Epithelial cell of esophagus (primary cell): Measurements from ENCODE around the gene LACC1.
A peak's percentile ranks its signal among the peaks of the same experiment; 100 is the strongest.

ENCODE experiments used
- DNase-seq: peaks from one replicate; pipeline ENCODE4 v3.0.0; 2010; ENCODE audit warnings: low read depth
- H3K4me3 ChIP-seq: 2 replicates; pipeline ENCODE4 v1.5.1; 2011; ENCODE audit warnings: mild to moderate bottlenecking, low read length, control low read depth
- TF ChIP-seq, protein P1 (sequence below): IDR thresholded peaks from 2 replicates; pipeline ENCODE4 v1.5.1; 2011; ENCODE audit warnings: low read depth, mild to moderate bottlenecking, low read length, control low read depth, inconsistent platforms; ENCODE audit not compliant: insufficient read depth; ENCODE audit errors: missing control alignments

Gene LACC1

GRCh38 chr13:43850873-43851272, 28.8 kb upstream of the LACC1 start:
- no peak for DNase-seq
- TF ChIP-seq, protein P1, sequence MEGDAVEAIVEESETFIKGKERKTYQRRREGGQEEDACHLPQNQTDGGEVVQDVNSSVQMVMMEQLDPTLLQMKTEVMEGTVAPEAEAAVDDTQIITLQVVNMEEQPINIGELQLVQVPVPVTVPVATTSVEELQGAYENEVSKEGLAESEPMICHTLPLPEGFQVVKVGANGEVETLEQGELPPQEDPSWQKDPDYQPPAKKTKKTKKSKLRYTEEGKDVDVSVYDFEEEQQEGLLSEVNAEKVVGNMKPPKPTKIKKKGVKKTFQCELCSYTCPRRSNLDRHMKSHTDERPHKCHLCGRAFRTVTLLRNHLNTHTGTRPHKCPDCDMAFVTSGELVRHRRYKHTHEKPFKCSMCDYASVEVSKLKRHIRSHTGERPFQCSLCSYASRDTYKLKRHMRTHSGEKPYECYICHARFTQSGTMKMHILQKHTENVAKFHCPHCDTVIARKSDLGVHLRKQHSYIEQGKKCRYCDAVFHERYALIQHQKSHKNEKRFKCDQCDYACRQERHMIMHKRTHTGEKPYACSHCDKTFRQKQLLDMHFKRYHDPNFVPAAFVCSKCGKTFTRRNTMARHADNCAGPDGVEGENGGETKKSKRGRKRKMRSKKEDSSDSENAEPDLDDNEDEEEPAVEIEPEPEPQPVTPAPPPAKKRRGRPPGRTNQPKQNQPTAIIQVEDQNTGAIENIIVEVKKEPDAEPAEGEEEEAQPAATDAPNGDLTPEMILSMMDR: no peak
- no peak overlapping the region for H3K4me3 ChIP-seq

- no peak for DNase-seq
- H3K4me3 ChIP-seq: no peak overlapping the region
- TF ChIP-seq, protein P1: no peak
Observed at GRCh38 chr13:43852923-43853404, 26.7 kb upstream of the LACC1 start.

GRCh38 chr13:43861863-43862262, 17.8 kb upstream of the LACC1 start:
- no peak for DNase-seq
- no peak overlapping the region for H3K4me3 ChIP-seq
- TF ChIP-seq, protein P1: no peak

DNA sequence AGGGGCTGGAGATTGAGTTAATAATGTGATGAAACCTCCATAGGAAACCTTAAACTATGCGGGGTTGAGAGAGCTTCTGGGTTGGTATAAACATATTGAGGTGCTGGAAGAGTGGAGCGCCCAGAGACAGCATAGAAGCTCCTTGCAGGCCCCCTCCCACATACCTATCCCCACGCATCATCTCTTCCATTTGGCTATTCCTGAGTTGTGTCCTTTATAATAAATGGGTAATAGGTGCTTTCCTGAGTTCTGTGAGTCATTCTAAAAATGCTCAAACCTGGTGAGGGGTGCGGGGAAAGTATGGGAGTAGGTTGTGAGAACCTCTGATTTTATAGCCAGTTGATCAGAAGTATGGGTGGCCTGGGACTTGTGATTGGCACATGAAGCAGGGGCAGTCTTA, 14.8 kb upstream of the LACC1 start:
- TF ChIP-seq, protein P1: no peak
- H3K4me3 ChIP-seq: no peak overlapping the region
- DNase-seq: peak; percentile 34

DNA sequence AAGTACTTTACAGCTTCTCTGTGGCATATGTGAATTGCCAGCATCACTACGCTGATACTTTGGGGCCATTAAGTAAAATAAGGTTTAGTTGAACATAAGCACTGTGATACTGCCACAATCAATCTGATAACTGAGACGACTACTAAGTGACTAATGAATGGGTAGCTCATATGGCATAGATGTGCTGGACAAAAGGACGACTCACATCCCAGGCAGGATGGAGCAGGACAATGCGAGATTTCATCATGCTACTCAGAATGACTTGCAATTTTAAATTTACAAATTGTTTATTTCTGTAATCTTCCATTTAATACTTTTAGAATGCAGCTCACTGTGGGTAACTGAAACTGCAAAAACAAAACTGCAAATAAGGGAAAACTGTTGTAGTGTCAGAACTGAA, 13.8 kb upstream of the LACC1 start:
- DNase-seq: peak; percentile 85
- H3K4me3 ChIP-seq: no peak overlapping the region
- TF ChIP-seq, protein P1: no peak

- H3K4me3 ChIP-seq: no peak overlapping the region
- TF ChIP-seq, protein P1: no peak
- DNase-seq: no peak
Observed at GRCh38 chr13:43872181-43872580, 7.5 kb upstream of the LACC1 start.

GRCh38 chr13:43874504-43875092, 5.1 kb upstream of the LACC1 start:
- DNase-seq: peak; percentile 27
- no peak overlapping the region for H3K4me3 ChIP-seq
- TF ChIP-seq, protein P1: peak; percentile 34
